Kidney capillary endothelial cell (primary cell): ENCODE measurements around the gene TOX3.

ENCODE experiments used
- DNase-seq: peaks from one replicate; pipeline ENCODE4 v3.0.0-alpha.2; 2018; ENCODE audit warnings: low spot score

Gene TOX3

DNA sequence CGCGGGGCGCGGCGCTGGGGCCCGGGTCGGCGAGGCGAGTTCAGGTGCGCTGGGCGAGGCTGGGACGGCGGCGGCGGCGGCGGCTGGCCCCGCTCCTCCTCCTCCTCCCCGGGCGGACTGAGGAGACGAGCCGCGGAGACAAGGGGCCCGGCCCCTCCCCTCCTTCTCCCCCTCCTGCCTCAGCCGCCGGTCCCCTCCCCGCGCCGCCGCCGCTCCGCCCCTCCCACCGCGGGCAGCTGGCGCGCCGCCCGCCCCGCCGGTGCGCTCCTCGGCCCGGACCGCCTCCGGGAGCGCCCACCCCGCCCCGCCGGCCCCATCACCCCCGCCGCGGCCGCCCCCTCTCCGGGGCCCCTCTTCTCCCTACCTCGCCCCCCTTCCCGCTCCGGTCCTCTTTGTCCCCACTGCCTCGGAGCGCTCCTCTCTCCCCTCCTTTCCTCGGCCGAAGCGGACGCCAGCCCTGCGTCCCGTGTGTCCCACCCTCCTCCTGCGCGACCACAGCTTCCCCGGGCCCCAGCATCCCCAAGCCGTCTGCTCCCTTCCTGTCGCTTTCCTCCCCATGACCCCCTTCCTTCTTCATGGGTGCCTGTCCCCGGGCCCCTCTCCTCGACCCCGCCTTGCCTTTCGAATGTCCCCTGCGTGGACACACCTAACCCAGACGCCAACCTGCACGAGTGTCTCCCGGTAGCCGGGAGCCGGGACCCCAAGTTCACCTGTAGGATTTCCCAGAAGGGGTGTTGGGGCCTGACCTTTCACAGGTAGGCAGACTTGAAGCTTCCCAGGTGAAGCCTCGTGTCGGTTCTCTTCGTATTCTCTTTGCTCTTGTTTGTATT lies at the start of gene TOX3:
Gene TOX3 (minus strand): TSS at position 140 of the 830 bp plus-strand sequence. CDS start 420 bp downstream, outside the sequence.
- DNase-seq: no peak

DNA sequence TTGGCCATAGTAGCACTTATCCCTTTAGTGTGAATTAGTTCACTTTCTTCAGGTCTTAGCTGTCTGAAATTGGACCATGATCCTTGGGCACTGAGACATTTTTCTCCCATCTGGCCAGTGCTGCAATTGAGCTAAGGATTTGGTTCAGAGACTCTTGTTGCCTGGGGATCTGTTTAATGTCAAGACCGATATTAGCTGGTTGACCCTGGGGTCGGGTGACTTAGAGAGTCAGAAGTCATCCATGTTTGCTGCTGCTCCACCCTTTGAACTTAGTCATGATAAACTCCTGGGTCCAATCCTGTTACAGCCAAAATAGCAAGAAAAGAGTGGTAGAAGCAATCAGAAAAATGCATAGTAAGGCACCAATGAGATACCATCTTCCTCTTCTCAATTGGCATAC lies 45.8 kb upstream of the TOX3 start:
- no peak for DNase-seq

DNA sequence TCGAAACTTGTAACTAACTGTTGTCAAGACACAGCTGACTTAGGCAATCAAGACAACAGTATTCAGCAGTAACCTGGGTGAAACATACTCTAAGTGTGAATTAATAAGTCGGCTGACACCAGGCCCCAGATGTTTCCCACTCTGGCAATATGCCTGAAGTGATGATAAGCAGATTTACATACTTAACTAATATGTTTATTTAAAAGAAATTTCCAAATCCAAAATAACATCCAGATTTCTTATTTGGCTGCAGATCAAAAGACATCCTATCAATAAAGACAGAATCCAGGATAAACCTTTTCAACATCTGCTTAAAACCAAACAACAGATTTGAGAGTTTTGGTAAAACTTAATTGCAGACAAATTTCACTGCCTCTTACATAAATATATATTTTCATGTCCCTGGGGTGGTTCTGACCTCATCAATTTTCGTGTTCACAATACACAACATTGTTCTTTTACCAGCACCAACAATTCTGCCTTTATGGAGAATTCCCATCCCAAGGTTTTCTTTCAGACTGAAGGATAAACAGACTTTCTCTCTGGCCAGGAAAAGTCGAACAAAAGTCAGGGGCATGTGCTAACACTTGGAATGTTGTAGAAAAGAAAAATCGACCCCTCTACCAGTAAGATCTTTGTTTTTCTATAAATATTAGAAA lies 45.1 kb upstream of the TOX3 start:
- DNase-seq: no peak

DNA sequence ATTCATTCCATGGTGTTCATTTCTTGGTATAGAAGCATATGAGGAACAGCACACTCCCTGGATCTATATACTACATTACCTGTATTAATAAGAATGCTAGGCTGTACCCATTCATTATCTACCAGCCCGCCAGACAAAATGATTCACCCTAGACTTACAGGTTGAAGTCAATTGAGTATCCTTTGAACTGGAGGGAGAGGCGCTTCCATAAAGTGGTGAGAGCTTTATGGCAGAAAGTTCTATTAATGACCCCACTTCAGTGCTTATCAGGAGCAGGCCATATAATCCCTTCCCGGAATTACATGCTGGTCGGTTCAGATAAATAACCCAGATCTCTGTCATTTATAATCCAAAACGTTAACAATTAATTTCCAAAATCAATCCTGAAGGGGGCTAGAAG lies 44.5 kb upstream of the TOX3 start:
- no peak for DNase-seq

DNA sequence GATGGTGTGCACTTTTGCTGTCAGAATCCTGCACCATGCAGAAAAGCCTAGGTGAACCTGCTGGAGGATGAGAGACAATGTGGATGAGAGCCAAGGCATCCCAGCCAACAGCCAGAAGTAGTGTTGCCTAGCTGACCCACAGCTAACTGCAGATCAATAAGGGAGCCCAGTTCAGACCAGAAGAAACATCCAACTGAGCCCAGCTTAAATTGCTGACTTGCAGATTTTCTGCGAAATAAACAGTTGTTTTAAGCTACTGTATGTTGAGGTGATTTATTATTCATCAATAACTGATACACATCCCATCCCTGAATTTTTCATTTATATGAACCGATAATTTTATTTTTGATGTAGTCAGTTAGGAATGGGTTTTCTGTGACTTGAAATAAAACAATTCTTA lies 39.2 kb upstream of the TOX3 start:
- DNase-seq: no peak

DNA sequence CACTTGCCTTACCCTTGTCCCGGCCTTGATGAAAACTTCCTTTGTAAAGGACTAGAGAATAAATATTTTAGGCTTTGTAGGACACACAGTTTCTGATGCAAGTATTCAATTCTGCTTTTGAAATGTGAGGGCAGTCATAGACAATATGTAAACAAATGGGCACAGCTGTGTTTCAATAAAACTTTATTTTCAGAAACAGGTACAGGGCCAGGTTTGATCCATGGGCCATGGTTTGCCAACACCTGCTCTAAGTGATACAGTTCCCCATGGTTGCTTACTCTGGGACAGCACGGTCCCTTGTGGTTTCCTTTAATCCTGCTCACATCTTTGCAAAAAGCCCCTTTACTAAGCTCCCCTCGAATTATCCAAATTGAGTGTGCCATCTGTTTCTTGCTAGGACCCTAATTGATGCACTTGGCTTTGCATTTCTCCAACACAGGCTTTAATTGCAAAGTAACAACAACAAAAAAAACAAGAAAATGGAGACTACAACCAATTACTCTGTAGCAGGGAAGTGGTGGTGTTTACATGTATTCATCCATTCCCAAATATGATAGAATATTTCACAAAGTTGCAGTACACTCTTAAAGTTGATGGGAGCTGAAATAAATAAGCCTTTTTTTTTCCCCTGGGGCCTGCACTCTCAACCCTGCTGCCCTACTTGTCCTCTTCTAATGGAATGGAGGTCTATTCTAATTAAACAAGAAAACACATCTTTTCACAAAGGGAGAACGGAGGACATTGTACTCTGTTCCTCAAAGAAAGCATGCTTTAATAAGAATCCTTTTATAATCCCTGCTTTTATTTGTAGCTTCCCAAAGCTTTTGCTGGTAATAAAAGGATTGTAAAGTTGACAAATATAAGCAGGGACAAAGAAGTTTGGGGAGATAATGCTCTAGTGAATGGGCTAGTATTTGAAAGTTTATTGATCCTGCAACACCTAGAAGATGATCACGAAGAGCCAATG lies 37.7 kb upstream of the TOX3 start:
- no peak for DNase-seq

DNA sequence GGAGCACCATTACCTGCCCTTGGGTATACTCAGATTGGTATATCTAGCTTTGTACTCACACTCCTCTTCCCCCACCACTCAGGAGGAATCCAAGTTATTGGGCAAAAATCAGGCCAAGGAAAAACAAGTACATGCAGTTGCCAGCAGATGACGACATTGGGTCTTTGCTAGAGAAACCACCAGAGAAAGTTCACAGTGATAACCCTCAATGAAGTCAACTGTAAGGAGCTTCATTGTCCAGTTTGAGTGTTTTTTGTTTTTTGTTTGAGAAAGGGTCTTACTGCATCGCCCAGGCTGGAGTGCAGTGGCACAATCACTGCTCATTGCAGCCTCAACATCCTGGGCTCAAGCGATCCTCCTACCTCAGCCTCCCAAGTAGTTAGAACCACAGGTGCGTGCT lies 34.6 kb upstream of the TOX3 start:
- no peak for DNase-seq

DNA sequence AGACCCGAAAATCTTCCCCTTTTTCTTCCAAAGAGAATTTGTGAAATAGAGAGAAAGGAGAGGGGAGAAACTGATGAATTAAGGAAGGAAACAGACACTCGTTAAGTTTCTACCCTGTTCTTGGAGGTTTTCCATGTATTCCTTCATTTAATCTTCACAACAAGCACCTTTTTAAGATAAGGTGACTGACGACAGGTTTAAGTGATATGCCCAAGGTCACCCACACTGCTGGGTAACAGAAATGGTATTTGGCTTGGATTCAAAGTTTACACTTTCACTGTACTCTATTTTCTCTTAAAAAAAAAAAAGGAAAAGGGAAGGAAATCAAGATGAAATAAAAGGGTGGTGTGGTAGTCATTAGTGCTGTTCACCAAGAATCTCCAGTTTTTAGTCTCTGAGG lies 33.5 kb upstream of the TOX3 start:
- no peak for DNase-seq

DNA sequence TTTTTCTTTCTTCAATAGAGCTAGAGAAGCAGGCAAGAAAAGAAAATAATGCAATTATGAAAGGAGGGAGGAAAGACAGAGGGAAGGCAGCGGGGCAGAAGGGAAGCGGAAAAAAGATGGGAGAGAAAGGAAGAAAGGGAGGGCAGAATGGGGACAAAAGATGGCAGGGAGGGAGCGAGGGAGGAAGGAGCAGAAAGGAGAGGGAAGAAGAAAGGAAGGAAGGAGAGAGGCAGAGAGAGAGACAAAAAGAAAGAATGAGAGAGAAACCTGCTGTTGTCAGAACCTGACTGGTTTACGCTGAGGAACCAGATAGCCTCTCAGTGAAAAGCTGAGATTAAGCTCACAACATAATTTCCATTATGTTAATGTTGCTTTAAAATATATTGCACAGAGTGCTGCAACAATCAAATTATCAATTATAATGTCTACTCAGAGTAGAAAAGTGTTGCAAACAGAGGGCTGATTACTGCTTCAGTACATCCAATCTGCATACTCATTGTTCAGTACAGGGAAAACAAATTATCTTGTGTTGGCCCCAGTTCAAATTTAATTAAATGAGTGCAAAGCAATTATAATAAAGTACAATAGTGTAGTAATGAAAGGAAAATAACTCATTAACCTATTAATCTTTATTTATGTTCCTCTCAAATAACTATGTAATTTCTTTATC lies 32.0 kb upstream of the TOX3 start:
- DNase-seq: no peak

DNA sequence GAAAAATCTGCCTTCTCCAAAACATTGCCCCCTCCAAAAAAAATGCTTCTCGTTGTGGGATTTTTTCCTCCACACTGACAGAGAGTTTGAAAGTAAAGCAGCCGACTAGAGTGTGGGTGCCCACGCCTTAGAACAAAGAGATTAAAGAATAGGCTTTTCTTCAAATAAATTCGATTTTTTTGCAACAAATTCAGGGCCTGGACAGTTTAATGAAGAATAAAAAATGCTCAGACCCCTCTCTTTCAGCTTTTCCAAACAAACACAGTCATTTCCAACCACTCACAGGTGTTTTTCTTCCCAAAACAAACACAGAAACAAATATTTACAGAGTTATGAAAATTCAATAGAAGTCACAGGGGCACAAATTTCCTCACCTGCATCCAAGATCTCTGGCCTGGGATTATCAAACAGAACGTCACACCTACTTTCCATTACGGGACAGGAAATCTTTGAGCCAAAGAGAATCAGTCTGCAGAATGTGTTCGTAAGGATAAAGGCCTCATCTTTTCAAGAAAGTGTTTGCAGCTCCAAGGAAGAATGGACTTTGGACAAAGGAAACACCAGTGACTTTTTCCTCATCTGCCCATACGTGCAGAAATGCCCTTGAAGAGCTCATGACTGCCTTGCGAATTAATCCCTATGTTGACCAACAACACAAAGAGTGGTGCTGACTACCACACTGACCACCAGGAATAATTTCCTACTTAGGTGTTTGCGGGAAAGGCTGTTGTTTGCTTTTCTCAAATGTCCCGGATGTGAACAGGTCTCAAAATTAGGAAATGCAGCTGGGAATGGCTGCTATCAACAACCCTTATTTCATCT lies 31.3 kb upstream of the TOX3 start:
- no peak for DNase-seq

DNA sequence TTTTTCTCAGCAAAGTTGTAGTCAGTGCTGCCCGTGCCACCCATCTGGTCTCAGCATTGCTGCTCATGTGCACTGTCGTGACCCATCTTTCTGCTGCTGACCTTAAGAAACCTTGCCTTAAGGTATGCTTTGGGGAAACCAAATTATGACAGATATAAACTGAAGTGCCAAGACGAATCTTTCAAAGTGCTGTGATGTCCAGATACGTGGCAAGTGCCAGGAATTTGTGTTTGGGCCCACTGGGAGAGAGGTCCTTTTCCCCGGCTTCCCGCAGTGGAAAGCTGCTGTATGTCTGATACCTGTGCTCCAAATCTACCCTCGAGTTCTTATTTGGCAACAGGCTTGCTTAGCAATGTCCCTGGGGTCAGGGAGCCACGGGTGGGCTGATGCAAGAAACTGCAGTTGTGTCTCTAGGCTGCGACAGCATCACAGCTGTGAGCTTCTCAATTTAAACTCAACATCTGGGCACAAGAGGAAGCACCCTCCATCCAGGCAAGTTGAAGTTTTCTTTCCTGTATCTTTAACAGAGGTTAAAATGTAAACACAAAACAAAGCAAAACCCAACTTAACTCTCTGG lies 30.3 kb upstream of the TOX3 start:
- no peak for DNase-seq

DNA sequence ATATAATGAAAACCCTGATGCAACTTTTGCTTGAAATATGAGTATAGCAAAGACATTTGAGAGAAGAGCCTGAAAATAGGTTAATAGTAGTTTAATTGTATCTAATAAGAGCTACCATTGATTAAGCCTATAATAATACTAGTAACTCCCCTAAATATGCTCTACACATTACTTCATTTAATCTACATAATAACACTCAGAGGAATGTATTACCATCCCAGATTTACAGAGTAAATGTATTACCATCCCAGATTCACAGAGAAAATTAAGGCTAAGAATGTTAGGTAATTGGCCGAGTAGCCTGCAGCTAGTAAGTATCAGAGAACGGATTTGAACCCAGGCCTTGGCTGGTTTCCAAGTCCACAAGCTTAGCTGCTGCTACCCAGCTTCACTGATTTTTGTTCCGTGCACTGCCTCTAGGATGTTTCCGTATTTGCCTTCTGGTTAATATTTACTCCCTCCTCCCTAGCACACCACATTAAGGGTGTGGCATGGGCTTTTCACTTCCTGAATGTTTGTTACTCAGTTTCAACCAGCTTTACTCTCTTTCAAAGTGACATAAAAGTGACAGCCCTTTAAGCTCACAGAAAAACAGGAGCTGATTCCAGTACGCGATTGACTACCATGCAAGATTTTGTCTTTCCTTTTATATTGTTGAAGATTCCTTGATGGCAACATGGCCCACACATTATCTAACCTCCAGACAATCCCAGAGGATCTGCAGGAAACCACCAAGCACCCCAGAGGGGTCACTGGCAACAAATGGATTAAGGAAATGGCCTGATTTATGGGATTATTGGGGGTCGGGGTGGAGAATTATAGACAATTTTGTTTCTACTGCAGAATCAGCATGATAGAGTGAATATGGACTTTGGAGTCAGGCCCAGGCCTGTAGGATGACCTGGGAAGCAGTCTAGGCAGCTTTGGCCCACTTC lies 26.7 kb upstream of the TOX3 start:
- DNase-seq: no peak

DNA sequence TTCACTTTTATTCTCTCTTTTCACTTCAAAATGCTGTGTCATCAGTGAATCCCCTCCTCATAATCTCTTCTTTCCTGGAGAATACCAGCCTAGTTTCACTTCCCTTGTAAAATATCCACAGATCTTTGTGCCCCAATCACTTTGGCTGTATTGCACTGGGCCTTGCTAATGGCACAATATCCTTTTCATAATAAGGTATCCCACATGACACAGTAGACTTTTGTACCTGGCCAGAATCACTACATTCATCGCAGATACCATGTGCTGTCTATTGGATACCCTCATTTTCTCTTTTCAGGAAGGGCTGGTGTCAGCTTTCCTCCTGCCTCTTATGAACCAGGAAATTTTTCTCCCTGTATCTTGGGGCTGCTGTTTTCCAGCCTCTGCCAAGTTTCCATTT lies 25.7 kb upstream of the TOX3 start:
- no peak for DNase-seq

DNA sequence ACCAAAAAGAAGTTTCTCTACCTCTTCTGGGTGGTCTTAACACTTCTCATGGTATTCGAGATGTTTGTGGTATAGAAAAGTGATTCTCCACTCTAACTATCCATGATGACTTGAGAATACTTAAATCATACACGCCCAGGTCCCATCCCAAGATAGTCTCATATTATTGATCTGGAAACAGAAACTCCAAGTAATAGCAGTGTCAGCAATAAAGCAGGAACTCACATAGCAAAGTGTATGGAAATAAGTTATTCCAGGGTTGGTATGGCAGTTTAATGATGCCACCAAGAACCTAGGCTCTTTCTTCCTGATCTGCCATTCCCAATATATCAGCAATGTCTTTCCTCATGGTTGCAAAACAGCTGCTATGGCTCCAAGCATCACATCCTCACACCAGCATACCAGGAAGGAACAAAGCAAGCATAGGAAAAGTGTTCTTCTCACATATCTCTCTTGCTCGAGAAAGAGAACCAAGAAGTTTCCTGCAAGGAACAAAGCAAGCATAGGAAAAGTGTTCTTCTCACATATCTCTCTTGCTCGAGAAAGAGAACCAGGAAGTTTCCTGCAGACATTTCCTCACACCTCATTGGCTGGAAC lies 23.6 kb upstream of the TOX3 start:
- DNase-seq: no peak

DNA sequence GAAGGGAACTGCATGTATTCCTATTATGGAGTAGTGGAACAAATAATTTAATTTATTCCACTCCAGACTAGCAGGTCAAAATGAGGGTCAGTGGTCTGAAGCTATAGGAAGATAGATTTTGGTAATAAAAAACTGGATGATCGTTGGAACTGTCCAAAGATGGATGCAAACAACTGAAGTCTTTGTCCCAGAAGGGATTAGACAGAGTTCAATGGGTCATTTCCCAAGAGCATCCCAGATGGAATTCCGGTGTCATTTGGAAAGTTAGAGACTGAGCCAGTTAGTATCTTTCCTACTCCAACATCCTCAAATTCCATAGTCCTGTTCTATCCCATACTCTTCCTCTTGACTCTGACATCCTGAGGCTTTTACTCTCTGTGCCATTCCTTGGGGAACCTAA lies 22.8 kb upstream of the TOX3 start:
- DNase-seq: no peak

DNA sequence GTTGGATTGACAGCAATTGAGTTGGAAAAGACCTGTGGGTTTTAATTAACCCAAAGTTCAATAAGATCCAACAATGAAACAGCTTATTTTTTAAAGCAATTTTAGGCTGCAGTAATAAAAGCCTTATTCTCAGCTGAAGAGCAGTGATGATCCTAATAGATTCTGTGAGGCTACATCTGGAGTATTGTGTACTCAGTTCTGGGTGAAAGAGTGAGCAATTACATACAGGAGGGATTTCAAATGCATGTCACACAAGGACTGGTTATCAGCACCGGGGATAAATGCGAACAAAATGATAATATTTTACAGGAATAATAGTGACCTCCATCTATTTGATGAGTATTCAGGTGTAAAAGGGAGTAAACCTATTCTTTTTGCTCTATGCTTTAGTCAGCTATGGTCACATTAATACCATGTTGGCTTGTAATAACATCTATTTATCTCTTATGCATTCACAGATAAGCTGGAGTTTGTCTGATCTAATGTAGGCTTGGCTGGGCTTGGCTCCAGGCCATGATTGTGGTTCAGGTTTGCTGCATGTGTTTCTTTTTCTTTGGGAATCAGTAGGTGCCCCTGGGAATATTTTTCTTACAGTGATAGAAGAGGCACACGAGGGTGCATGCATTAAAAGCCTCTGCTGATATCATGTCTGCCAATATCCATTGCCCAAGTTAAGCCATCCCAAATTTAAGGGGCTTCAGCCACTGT lies 22.2 kb upstream of the TOX3 start:
- DNase-seq: no peak

DNA sequence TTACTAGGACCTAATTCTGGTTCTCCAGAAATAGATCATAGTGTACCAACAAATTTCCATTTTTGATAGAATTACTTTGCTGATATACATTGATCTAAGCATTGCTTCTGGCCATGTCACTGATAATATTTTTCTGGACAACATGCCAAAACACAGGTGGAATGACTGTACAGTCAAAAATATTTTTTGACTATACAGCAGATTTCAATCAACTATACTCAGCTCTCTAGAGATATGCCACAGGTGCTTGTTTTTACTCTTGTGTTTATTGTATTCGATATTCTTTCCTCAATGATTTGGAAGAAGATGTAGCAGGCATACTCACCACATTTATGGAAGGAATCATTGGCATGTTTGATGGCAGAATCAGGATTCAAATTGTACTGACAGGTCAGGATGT lies 21.6 kb upstream of the TOX3 start:
- DNase-seq: no peak

DNA sequence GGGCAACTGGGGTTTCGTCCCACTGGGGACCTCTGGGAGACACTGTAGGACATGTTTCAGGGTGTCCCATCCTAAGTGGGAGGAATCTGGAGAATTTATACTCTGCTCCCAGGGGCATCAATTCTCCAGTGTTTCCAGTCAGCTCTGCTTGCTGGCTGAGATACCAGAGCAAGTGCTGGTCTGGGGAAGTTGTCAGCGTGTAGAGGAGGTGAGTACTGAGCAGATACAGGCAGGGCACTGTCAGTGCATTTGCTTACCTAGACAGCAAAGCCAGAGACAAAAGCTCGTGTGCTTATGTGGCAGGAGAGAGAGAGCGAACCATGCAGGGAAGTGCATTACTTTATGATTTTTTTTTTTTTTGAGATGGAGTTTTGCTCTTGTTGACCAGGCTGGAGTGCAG lies 20.2 kb upstream of the TOX3 start:
- no peak for DNase-seq
